ENCODE results near the gene TBC1D1.

DNA sequence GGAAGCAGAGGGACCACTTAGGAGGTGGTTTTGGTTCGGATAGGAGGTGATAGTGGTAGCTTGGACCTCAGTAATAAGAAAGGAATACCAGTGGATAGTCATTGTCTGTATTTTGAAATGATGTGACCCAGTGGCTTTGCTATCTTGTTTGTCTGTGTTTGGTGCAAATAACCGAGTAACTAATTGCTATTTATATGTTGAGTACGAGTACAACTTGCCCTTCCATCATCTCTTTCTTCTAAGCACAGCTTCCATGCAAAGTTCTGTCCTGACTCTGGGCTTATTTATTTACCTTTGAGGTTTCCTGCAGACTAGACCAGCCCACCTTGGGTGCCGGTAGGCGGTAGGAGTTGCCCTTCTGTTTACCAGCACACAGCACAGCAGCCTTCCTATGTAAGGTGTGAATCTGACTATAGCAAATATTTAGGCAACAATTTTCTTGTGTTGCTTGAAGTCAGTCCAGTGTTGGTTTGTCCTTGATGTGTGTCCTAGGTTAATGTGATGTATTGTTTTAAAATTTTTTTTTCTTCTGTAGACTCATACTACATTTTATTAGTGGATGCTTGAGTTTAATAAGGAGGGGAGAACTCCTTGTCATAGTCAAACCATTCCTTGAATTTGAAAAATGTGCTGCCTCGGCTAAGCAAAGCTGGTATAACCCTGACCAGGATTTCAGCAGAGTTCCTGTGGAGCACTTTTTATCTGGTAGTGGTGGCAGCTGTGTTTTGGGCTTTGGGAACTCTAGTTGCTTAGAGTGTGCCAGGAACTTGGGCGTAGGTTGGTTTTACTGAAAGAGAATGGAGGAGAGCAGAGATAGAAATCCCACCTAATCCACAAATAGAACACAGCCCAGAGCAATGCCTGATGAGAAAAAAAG lies 91.2 kb downstream of the TBC1D1 start:
- TF ChIP-seq, protein P1, sequence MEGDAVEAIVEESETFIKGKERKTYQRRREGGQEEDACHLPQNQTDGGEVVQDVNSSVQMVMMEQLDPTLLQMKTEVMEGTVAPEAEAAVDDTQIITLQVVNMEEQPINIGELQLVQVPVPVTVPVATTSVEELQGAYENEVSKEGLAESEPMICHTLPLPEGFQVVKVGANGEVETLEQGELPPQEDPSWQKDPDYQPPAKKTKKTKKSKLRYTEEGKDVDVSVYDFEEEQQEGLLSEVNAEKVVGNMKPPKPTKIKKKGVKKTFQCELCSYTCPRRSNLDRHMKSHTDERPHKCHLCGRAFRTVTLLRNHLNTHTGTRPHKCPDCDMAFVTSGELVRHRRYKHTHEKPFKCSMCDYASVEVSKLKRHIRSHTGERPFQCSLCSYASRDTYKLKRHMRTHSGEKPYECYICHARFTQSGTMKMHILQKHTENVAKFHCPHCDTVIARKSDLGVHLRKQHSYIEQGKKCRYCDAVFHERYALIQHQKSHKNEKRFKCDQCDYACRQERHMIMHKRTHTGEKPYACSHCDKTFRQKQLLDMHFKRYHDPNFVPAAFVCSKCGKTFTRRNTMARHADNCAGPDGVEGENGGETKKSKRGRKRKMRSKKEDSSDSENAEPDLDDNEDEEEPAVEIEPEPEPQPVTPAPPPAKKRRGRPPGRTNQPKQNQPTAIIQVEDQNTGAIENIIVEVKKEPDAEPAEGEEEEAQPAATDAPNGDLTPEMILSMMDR (IDR thresholded peaks at IDR 0.05; ENCODE audit: low read length) = no peak
- TF ChIP-seq EZH2phosphoT487 (IDR thresholded peaks at IDR 0.05; ENCODE audit: low read length) = no peak

All from MM.1S (cell line).